HepG2 (cell line): ENCODE results near the gene ETFA. TPM values are rescaled to one million over a fixed set of nuclear protein-coding genes. Genes with fewer than 3 reads are reported as not detected.

Source experiments
- ATAC-seq: fragments of 200-7000 bp; cut with Tn5 transposase; 3 replicates; pipeline ENCODE4 v1.9.1; 2020; ENCODE audit warnings: mild to moderate bottlenecking, moderate library complexity
- Bru-seq: library from RNA; stranded (reverse); fragments of 400-500 nt; gene quantifications from one replicate; lab custom pipeline; 2021; lab: Mats Ljungman, UMichigan
- BruChase-seq, 2 experiments: library from RNA; stranded (reverse); fragments of 400-500 nt; gene quantifications; one replicate each; lab custom pipeline; 2021; lab: Mats Ljungman, UMichigan
- BruUV-seq: library from RNA; stranded (reverse); fragments of 400-500 nt; replicated peaks from 2 replicates; lab custom pipeline; 2021; lab: Mats Ljungman, UMichigan
- CTCF ChIA-PET: fragments of 300-600 bp; formaldehyde crosslinking; extraction: SDS; loops from one replicate; lab custom pipeline; 2021; ENCODE audit warnings: low total read pairs, inconsistent platforms, low intra/inter-chr PET ratio; lab: Yijun Ruan, JAX
- POLR2A ChIA-PET: fragments of 350-600 bp; sonication (Branson Sonifier 250); formaldehyde crosslinking; loops from one replicate; lab custom pipeline; 2020; ENCODE audit warnings: antibody characterized with exemption, inconsistent platforms; lab: Yijun Ruan, JAX
- DNase-seq: peaks from one replicate; pipeline ENCODE4 v3.0.0-alpha.2; 2015; ENCODE audit warnings: low spot score
- FAIRE-seq: peaks from 3 replicates; lab custom pipeline; 2011; peaks lifted over from hg19 to GRCh38; lab: Jason Lieb, UNC
- H2AFZ ChIP-seq: one replicate; pipeline ENCODE4 v1.6.1; 2011; ENCODE audit warnings: low read length, inconsistent platforms
- H3K27ac ChIP-seq: fragments of 300-600 bp; 3 replicates; pipeline ENCODE4 v1.8.0; 2011; ENCODE audit warnings: mixed run types, mild to moderate bottlenecking, mixed read lengths, low read length, inconsistent platforms; ENCODE audit not compliant: insufficient read depth; ENCODE audit errors: extremely low read length
- H3K27me3 ChIP-seq, 2 experiments: fragments of 200-600 bp in 1 of 2; 2 replicates in 1 of 2; 3 replicates in 1 of 2; pipeline versions ENCODE4 v1.6.0 to v1.8.0; 2011; ENCODE audit warnings: low read length in 2 of 2, mild to moderate bottlenecking in 2 of 2, moderate library complexity in 2 of 2, inconsistent platforms in 1 of 2; ENCODE audit not compliant: insufficient read depth in 2 of 2, control insufficient read depth in 1 of 2
- H3K36me3 ChIP-seq, 2 experiments: fragments of 200-600 bp in 1 of 2; replicated peaks in 1 of 2; 2 replicates in 1 of 2; 3 replicates in 1 of 2; pipeline versions ENCODE4 v1.5.1 to v1.8.0; 2011; ENCODE audit warnings: low read length in 2 of 2, inconsistent platforms in 1 of 2; ENCODE audit not compliant: insufficient read depth in 2 of 2, control insufficient read depth in 1 of 2
- H3K4me1 ChIP-seq: 2 replicates; pipeline ENCODE4 v1.5.1; 2012; ENCODE audit warnings: low read length, inconsistent platforms; ENCODE audit not compliant: insufficient read depth
- H3K4me2 ChIP-seq: 2 replicates; pipeline ENCODE4 v1.6.0; 2011; ENCODE audit warnings: low read depth, low read length, inconsistent platforms
- H3K4me3 ChIP-seq, 3 experiments: fragments of 200-600 bp in 1 of 3; sonication (generic), shearing (Covaris generic) in 1 of 3; replicated peaks in 1 of 3; 2 replicates each; pipeline ENCODE4 v1.5.1; 2011 to 2016; ENCODE audit warnings: low read length in 3 of 3, inconsistent platforms in 2 of 3, low read depth in 2 of 3, mild to moderate bottlenecking in 2 of 3, control low read depth in 1 of 3, mixed read lengths in 1 of 3; ENCODE audit not compliant: insufficient read depth in 1 of 3
- H3K79me2 ChIP-seq: one replicate; pipeline ENCODE4 v1.6.1; 2011; ENCODE audit warnings: low read length, inconsistent platforms; ENCODE audit not compliant: insufficient read depth
- H3K9ac ChIP-seq: 2 replicates; pipeline ENCODE4 v1.6.0; 2011; ENCODE audit warnings: mild to moderate bottlenecking, low read depth, low read length, inconsistent platforms; ENCODE audit not compliant: insufficient read depth
- H3K9me3 ChIP-seq: 2 replicates; pipeline ENCODE4 v1.5.1; 2012; ENCODE audit warnings: mild to moderate bottlenecking, low read length
- H4K20me1 ChIP-seq: 2 replicates; pipeline ENCODE4 v1.6.0; 2011; ENCODE audit warnings: inconsistent platforms, mild to moderate bottlenecking, low read length, moderate library complexity; ENCODE audit not compliant: insufficient read depth
- GFI1 ChIP-seq: sonication (generic); formaldehyde crosslinking; IDR thresholded peaks from 2 replicates; pipeline ENCODE4 v1.5.0; 2020; ENCODE audit warnings: missing genetic modification reagents, mild to moderate bottlenecking, borderline replicate concordance
- HHEX ChIP-seq: IDR thresholded peaks from 2 replicates; pipeline ENCODE4 v1.6.1; 2016; ENCODE audit warnings: control low read depth
- MZF1 ChIP-seq: sonication (generic); formaldehyde crosslinking; IDR thresholded peaks from 2 replicates; pipeline ENCODE4 v1.8.1; 2023; ENCODE audit warnings: mild to moderate bottlenecking, missing genetic modification reagents, borderline replicate concordance
- STAG1 ChIP-seq: sonication (generic); formaldehyde crosslinking; IDR thresholded peaks from 2 replicates; pipeline ENCODE4 v1.4.0; 2020; ENCODE audit warnings: missing genetic modification reagents
- TBP ChIP-seq: sonication (generic); formaldehyde crosslinking; IDR thresholded peaks from 2 replicates; pipeline ENCODE4 v1.5.0; 2020; ENCODE audit warnings: missing genetic modification reagents
- ZNF263 ChIP-seq: sonication (generic); formaldehyde crosslinking; IDR thresholded peaks from 2 replicates; pipeline ENCODE4 v1.4.0; 2020; ENCODE audit warnings: missing genetic modification reagents
- ZNF317 ChIP-seq: sonication (generic); formaldehyde crosslinking; IDR thresholded peaks from 2 replicates; pipeline ENCODE4 v1.5.0; 2020; ENCODE audit warnings: mild to moderate bottlenecking, missing genetic modification reagents
- ZNF543 ChIP-seq: sonication (generic); formaldehyde crosslinking; IDR thresholded peaks from 2 replicates; pipeline ENCODE4 v1.4.0; 2020; ENCODE audit warnings: mild to moderate bottlenecking, missing genetic modification reagents
- ZNF724P ChIP-seq: sonication (generic); formaldehyde crosslinking; IDR thresholded peaks from 2 replicates; pipeline ENCODE4 v1.8.0; 2022; ENCODE audit warnings: missing genetic modification reagents, borderline replicate concordance
- ZNF777 ChIP-seq: sonication (generic); formaldehyde crosslinking; IDR thresholded peaks from 2 replicates; pipeline ENCODE4 v1.4.0; 2020; ENCODE audit warnings: missing genetic modification reagents
- WGBS: methylation state at CpG from one replicate; pipeline ENCODE4 v1.1.6; 2017; ENCODE audit warnings: low lambda C conversion rate; 5-methylcytosine and 5-hydroxymethylcytosine counted together
- in situ Hi-C: cut with HindIII; loops from 2 replicates; pipeline ENCODE4 v1.10.0; 2017; ENCODE audit warnings: low pct_unique_long_range_greater_than_20kb; ENCODE audit not compliant: extremely low pct_ligation_motif_present
- intact Hi-C: fragments of 100-400 bp; cut with micrococcal nuclease; formaldehyde crosslinking; loops from one replicate; pipeline ENCODE4 v1.10.0; 2022; ENCODE audit not compliant: unreplicated experiment
- long read RNA-seq, 2 experiments: library from RNA in 1 of 2; library from polyadenylated mRNA in 1 of 2; stranded (forward) in 1 of 2; unstranded in 1 of 2; transcript quantifications; one replicate each; pipeline ENCODE4 v2.0.0, GENCODE V29; 2019 to 2022
- polyA minus RNA-seq, 3 experiments: library from RNA; depleted of rRNA, polyadenylated mRNA; stranded (reverse); fragments of >200 nt; gene quantifications; 2 replicates each; pipeline ENCODE4 v1.2.3, GENCODE V29; 2011; ENCODE audit warnings: low replicate concordance in 1 of 3
- polyA plus RNA-seq, 8 experiments: library from polyadenylated mRNA; depleted of rRNA in 3 of 8; stranded (reverse) in 7 of 8; unstranded in 1 of 8; fragments of >200 nt; fragmentation: Illumina TruSeq in 4 of 8; extraction: Trizol in 4 of 8; gene quantifications; 2 replicates each; pipeline versions ENCODE4 v1.2.1 to v1.2.3, GENCODE V29; 2011 to 2016; ENCODE audit warnings: low read depth in 4 of 8, missing spikeins in 1 of 8, mixed read lengths in 1 of 8; ENCODE audit not compliant: insufficient read depth in 1 of 8
- total RNA-seq, 5 experiments: library from RNA; depleted of rRNA; stranded (reverse); fragments of >200 nt; fragmentation: Illumina TruSeq; extraction: Trizol; gene quantifications; 2 replicates each; pipeline ENCODE4 v1.2.3, GENCODE V29; 2016; ENCODE audit warnings: low read depth in 1 of 5
- TF ChIP-seq, protein P1 (sequence below): sonication (generic); formaldehyde crosslinking; IDR thresholded peaks from 2 replicates; pipeline ENCODE4 v1.5.0; 2020; ENCODE audit warnings: missing genetic modification reagents, mild to moderate bottlenecking, borderline replicate concordance
- TF ChIP-seq, protein P2 (sequence below): sonication (generic); formaldehyde crosslinking; IDR thresholded peaks from 2 replicates; pipeline ENCODE4 v1.8.1; 2023; ENCODE audit warnings: mild to moderate bottlenecking, missing genetic modification reagents
- TF ChIP-seq, protein P3 (sequence below): sonication (generic); formaldehyde crosslinking; IDR thresholded peaks from 2 replicates; pipeline ENCODE4 v1.4.0; 2020; ENCODE audit warnings: missing genetic modification reagents

ETFA gene
- total RNA-seq (2016; rRNA removed; fragmentation: Illumina TruSeq; extraction: Trizol) (396 and 456 TPM in 2 replicates), polyA plus RNA-seq (2011; rRNA removed) (221 and 291 TPM in 2 replicates), polyA minus RNA-seq (2011; rRNA and poly(A)+ RNA removed; ENCODE audit: low replicate concordance) (123 and 181 TPM in 2 replicates), Bru-seq, nascent RNA (percentile 92 among the genes with signal in this experiment), BruChase-seq, experiment 1, labeled RNA remaining after a 6-hour chase (percentile 86 among the genes with signal in this experiment), BruChase-seq, experiment 2, labeled RNA remaining after a 2-hour chase (percentile 83 among the genes with signal in this experiment)
- 368 and 410 TPM in 2 replicates for total RNA-seq (2016; cell fraction: cytosol; rRNA removed; fragmentation: Illumina TruSeq; extraction: Trizol; ENCODE audit: low read depth)
- 386 and 515 TPM in 2 replicates for total RNA-seq (2016; cell fraction: insoluble cytoplasmic fraction; rRNA removed; fragmentation: Illumina TruSeq; extraction: Trizol)
- 164 and 175 TPM in 2 replicates for total RNA-seq (2016; cell fraction: membrane; rRNA removed; fragmentation: Illumina TruSeq; extraction: Trizol)
- total RNA-seq (2016; cell fraction: nucleus; rRNA removed; fragmentation: Illumina TruSeq; extraction: Trizol) = 159 and 170 TPM in 2 replicates
- polyA plus RNA-seq (2011; cell fraction: cytosol; rRNA removed) = 171 and 237 TPM in 2 replicates
- 66.6 and 86.3 TPM in 2 replicates for polyA plus RNA-seq (2011; cell fraction: nucleus; rRNA removed)
- 209 and 241 TPM in 2 replicates for polyA plus RNA-seq (2012)
- polyA plus RNA-seq (2016; cell fraction: cytosol; fragmentation: Illumina TruSeq; extraction: Trizol; ENCODE audit: low read depth) = 67.4 and 75.2 TPM in 2 replicates
- polyA plus RNA-seq (2016; cell fraction: insoluble cytoplasmic fraction; fragmentation: Illumina TruSeq; extraction: Trizol; ENCODE audit: low read depth) = 426 and 472 TPM in 2 replicates
- polyA plus RNA-seq (2016; cell fraction: membrane; fragmentation: Illumina TruSeq; extraction: Trizol; ENCODE audit: low read depth) = 74.9 and 81.8 TPM in 2 replicates
- polyA plus RNA-seq (2016; cell fraction: nucleus; fragmentation: Illumina TruSeq; extraction: Trizol; ENCODE audit: insufficient read depth, low read depth) = 213 and 215 TPM in 2 replicates
- 116 and 138 TPM in 2 replicates for polyA minus RNA-seq (2011; cell fraction: cytosol; rRNA and poly(A)+ RNA removed)
- 103 and 120 TPM in 2 replicates for polyA minus RNA-seq (2011; cell fraction: nucleus; rRNA and poly(A)+ RNA removed)
- long read RNA-seq, experiment 1, transcript ETFA-203 (12 exons, 2,287 nt) = major isoform, 256 of 378 reads
- long read RNA-seq, experiment 1, transcript ETFA-202 (11 exons, 1,346 nt) = minor isoform, 68 of 378 reads
- long read RNA-seq, experiment 1, partial matches to known transcripts = 18 of 378 reads
- long read RNA-seq, experiment 1, other reads (novel, unspliced or antisense) = 28 of 378 reads
- long read RNA-seq, experiment 2, transcript ETFA-202 (11 exons, 1,346 nt) = minor isoform, 56 of 356 reads
- long read RNA-seq, experiment 2, transcript ETFA-203 (12 exons, 2,287 nt) = major isoform, 205 of 356 reads
- long read RNA-seq, experiment 2, partial matches to known transcripts = 40 of 356 reads
- long read RNA-seq, experiment 2, other reads (novel, unspliced or antisense) = 50 of 356 reads

DNA sequence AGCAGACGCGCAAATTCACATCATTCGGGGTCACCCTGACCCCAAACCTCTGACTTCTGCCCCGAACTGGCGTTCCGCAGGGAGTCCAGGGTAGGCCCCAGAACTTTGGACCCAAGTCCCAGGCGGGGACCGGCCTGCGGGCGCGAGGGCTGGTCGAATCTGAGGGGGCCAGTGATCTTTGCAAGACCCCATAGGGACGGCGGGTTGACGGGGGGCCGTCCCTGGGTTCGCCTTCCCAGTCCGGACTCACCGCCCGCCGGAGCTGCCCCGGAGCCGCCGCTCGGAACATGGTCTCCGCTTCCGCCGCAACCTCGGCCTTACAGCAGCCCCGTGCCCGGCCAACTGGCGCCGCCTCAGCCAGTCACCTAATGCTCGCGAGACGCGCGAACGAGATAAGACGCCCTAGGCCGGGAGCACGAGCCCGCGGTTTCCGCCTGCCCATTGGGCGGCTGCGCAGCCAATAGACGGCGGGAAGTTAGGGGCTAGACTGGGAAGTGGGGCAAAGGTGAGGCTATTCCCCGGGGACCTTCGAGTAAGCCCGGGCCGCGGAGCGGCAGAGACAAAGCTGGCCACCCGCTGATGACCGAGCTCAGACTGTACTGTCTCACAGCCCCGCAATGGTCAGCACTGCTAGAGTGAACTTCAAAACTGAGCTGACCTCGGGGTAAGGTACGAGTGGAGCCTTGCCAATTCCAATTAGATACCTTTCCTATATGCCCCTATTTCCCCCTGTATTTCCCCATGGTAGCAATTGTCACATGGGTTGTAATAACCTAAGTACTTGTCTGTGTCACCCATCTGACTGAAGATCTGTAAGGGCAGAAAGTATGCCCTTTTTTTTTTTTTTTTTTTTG is at the start of gene ETFA:
Gene ETFA, minus strand, starts transcription at position 370 of the 854 bp plus-strand sequence. Its CDS starts 81 bp downstream, at position 289.
- Histone ChIP-seq H3K9me3 (no peaks in the 10 kb centered on the region), H3K79me2 (peaks cover 47% of the 10 kb centered on the region), H2AFZ (peak within 1 kb of the TSS; percentile 84), H3K9ac (peak within 1 kb of the TSS; percentile 95), H3K27me3 (no peaks in the 10 kb centered on the region; a peak in 1 of 5 replicates), H3K4me3 (peak within 1 kb of the TSS; percentile 83 to 98 (median 97)), H3K4me1 (peaks cover 64% of the 10 kb centered on the region), H3K27ac (peak within 1 kb of the TSS; percentile 96), H3K36me3 (no peaks in the 10 kb centered on the region), H4K20me1 (peaks cover 42% of the 10 kb centered on the region), H3K4me2 (peak within 1 kb of the TSS; percentile 97)
- under 1% methylated on average over 23 of the region's 60 CpGs for WGBS
- FAIRE-seq (peak; percentile 44), ATAC-seq (peak; percentile 96), DNase-seq (peak; percentile 95)
- POLR2A ChIA-PET = interaction anchor here (0.6 to 5.9 kb wide), 21 partner anchors 10 to 620 kb away, joined by 3 to 132 read pairs (median 3); partner anchors contain the start of genes ISL2 and RCN2
- BruUV-seq = no TSS peak
- in situ Hi-C loops = no loop called here
- CTCF ChIA-PET = no interaction called here
- intact Hi-C loops = loop anchor here (1.0 kb wide), 1 partner anchor 25 kb away; the partner anchor contains the start of gene ISL2
- TF ChIP-seq ZNF777 (CRISPR knock-in tag) (peak; percentile 40; the same call in 1 of the 2 replicates), HHEX (CRISPR knock-in tag) (no peak), GFI1 (CRISPR knock-in tag) (no peak; the same call in none of the 2 replicates), ZNF543 (CRISPR knock-in tag) (peak; percentile 98), ZNF263 (CRISPR knock-in tag) (no peak), ZNF724P (CRISPR knock-in tag) (0 out of 2 replicates have a peak, but pooled peaks have one; percentile 90), MZF1 (CRISPR knock-in tag) (no peak), ZNF317 (CRISPR knock-in tag) (peak; percentile 58; the same call in 1 of the 2 replicates), TBP (no peak), STAG1 (CRISPR knock-in tag) (no peak; the same call in 1 of the 2 replicates)
- TF ChIP-seq, protein P1, sequence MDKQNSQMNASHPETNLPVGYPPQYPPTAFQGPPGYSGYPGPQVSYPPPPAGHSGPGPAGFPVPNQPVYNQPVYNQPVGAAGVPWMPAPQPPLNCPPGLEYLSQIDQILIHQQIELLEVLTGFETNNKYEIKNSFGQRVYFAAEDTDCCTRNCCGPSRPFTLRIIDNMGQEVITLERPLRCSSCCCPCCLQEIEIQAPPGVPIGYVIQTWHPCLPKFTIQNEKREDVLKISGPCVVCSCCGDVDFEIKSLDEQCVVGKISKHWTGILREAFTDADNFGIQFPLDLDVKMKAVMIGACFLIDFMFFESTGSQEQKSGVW (CRISPR knock-in tag) = no peak; the same call in 1 of the 2 replicates
- TF ChIP-seq, protein P2, sequence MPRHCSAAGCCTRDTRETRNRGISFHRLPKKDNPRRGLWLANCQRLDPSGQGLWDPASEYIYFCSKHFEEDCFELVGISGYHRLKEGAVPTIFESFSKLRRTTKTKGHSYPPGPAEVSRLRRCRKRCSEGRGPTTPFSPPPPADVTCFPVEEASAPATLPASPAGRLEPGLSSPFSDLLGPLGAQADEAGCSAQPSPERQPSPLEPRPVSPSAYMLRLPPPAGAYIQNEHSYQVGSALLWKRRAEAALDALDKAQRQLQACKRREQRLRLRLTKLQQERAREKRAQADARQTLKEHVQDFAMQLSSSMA = no peak
- TF ChIP-seq, protein P3, sequence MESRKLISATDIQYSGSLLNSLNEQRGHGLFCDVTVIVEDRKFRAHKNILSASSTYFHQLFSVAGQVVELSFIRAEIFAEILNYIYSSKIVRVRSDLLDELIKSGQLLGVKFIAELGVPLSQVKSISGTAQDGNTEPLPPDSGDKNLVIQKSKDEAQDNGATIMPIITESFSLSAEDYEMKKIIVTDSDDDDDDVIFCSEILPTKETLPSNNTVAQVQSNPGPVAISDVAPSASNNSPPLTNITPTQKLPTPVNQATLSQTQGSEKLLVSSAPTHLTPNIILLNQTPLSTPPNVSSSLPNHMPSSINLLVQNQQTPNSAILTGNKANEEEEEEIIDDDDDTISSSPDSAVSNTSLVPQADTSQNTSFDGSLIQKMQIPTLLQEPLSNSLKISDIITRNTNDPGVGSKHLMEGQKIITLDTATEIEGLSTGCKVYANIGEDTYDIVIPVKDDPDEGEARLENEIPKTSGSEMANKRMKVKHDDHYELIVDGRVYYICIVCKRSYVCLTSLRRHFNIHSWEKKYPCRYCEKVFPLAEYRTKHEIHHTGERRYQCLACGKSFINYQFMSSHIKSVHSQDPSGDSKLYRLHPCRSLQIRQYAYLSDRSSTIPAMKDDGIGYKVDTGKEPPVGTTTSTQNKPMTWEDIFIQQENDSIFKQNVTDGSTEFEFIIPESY (CRISPR knock-in tag) = no peak
